IMR-90 (cell line): ENCODE data around the gene B3GNT5. TPM values are rescaled to one million over a fixed set of nuclear protein-coding genes. Genes with fewer than 3 reads are reported as not detected.

Experiments used
- ATAC-seq: fragments of 200-7000 bp; cut with Tn5 transposase; 2 replicates; pipeline ENCODE4 v1.9.1; 2020; ENCODE audit warnings: low read depth, mild to moderate bottlenecking, moderate library complexity
- BruUV-seq: library from RNA; stranded (reverse); fragments of 400-500 nt; replicated peaks from 2 replicates; lab custom pipeline; 2021; lab: Mats Ljungman, UMichigan
- CTCF ChIA-PET: fragments of 300-600 bp; formaldehyde crosslinking; extraction: SDS; loops from one replicate; lab custom pipeline; 2021; ENCODE audit warnings: antibody characterized with exemption; lab: Yijun Ruan, JAX
- POLR2A ChIA-PET: fragments of 300-600 bp; sonication (Branson Sonifier 250); formaldehyde crosslinking; loops from one replicate; lab custom pipeline; 2022; ENCODE audit warnings: antibody characterized with exemption; ENCODE audit not compliant: unreplicated experiment; lab: Charles Lee
- DNase-seq: peaks from one replicate; pipeline ENCODE4 v3.0.0; 2013
- H2AFZ ChIP-seq: replicated peaks from 2 replicates; pipeline ENCODE3; 2013; ENCODE audit warnings: low read length, mild to moderate bottlenecking; ENCODE audit not compliant: poor library complexity
- H2AK5ac ChIP-seq: 2 replicates; pipeline ENCODE4 v1.6.1; 2013; ENCODE audit warnings: low read depth, low read length, inconsistent platforms
- H2AK9ac ChIP-seq: replicated peaks from 2 replicates; pipeline ENCODE3; 2013; ENCODE audit warnings: mild to moderate bottlenecking, low read depth, low read length, moderate library complexity; ENCODE audit not compliant: poor library complexity
- H2BK120ac ChIP-seq: 2 replicates; pipeline ENCODE4 v1.6.1; 2013; ENCODE audit warnings: low read depth, low read length, inconsistent platforms
- H2BK15ac ChIP-seq: 3 replicates; pipeline ENCODE4 v1.6.1; 2013; ENCODE audit warnings: low read depth, low read length, inconsistent platforms
- H2BK20ac ChIP-seq: 2 replicates; pipeline ENCODE4 v1.6.1; 2013; ENCODE audit warnings: low read depth, mild to moderate bottlenecking, inconsistent platforms, low read length, moderate library complexity
- H2BK5ac ChIP-seq: 2 replicates; pipeline ENCODE4 v1.6.1; 2013; ENCODE audit warnings: mild to moderate bottlenecking, low read depth, low read length, inconsistent platforms; ENCODE audit not compliant: poor library complexity, severe bottlenecking
- H3K14ac ChIP-seq: replicated peaks from 2 replicates; pipeline ENCODE4 v1.6.1; 2013; ENCODE audit warnings: low read depth, low read length, inconsistent platforms
- H3K18ac ChIP-seq: 2 replicates; pipeline ENCODE4 v1.6.1; 2013; ENCODE audit warnings: low read depth, low read length, control low read depth
- H3K23ac ChIP-seq: 2 replicates; pipeline ENCODE4 v1.6.1; 2013; ENCODE audit warnings: low read depth, low read length, inconsistent platforms
- H3K27ac ChIP-seq: 2 replicates; pipeline ENCODE4 v1.5.1; 2013; ENCODE audit warnings: mild to moderate bottlenecking, control low read depth, low read length; ENCODE audit not compliant: insufficient read depth
- H3K27me3 ChIP-seq: 2 replicates; pipeline ENCODE4 v1.6.1; 2013; ENCODE audit warnings: low read length; ENCODE audit not compliant: control insufficient read depth, insufficient read depth
- H3K36me3 ChIP-seq: 2 replicates; pipeline ENCODE4 v1.6.1; 2013; ENCODE audit warnings: low read length, mixed read lengths; ENCODE audit not compliant: control insufficient read depth, insufficient read depth
- H3K4ac ChIP-seq: 2 replicates; pipeline ENCODE4 v1.6.1; 2013; ENCODE audit warnings: low read depth, low read length, inconsistent platforms
- H3K4me1 ChIP-seq: 2 replicates; pipeline ENCODE4 v1.6.1; 2013; ENCODE audit warnings: low read length, mixed read lengths; ENCODE audit not compliant: control insufficient read depth, insufficient read depth
- H3K4me2 ChIP-seq: 2 replicates; pipeline ENCODE4 v1.6.1; 2013; ENCODE audit warnings: low read depth, mild to moderate bottlenecking, control low read depth, low read length, moderate library complexity
- H3K4me3 ChIP-seq: 2 replicates; pipeline ENCODE4 v1.5.1; 2013; ENCODE audit warnings: low read depth, mild to moderate bottlenecking, control low read depth, low read length, moderate library complexity; ENCODE audit not compliant: insufficient read depth
- H3K56ac ChIP-seq: 2 replicates; pipeline ENCODE4 v1.6.1; 2013; ENCODE audit warnings: low read length, inconsistent platforms; ENCODE audit not compliant: insufficient read depth; ENCODE audit errors: extremely low read depth
- H3K79me1 ChIP-seq, 2 experiments: 2 replicates each; pipeline ENCODE4 v1.6.1; 2013; ENCODE audit warnings: low read length in 2 of 2, inconsistent platforms in 1 of 2, low read depth in 1 of 2
- H3K9ac ChIP-seq: 2 replicates; pipeline ENCODE4 v1.6.1; 2013; ENCODE audit warnings: low read depth, low read length, control low read depth
- H3K9me1 ChIP-seq: 2 replicates; pipeline ENCODE4 v1.6.1; 2013; ENCODE audit warnings: low read length, inconsistent platforms; ENCODE audit not compliant: insufficient read depth
- H3K9me3 ChIP-seq: 2 replicates; pipeline ENCODE4 v1.6.1; 2013; ENCODE audit warnings: low read length; ENCODE audit not compliant: control insufficient read depth, insufficient read depth
- H4K20me1 ChIP-seq: 2 replicates; pipeline ENCODE4 v1.6.1; 2013; ENCODE audit warnings: low read length, inconsistent platforms; ENCODE audit not compliant: insufficient read depth
- H4K5ac ChIP-seq: 2 replicates; pipeline ENCODE4 v1.6.1; 2013; ENCODE audit warnings: mild to moderate bottlenecking, low read depth, low read length, control low read depth
- H4K8ac ChIP-seq, 2 experiments: 2 replicates each; pipeline ENCODE4 v1.6.1; 2013; ENCODE audit warnings: low read depth in 2 of 2, low read length in 2 of 2, control low read depth in 1 of 2, inconsistent platforms in 1 of 2
- H4K91ac ChIP-seq: 2 replicates; pipeline ENCODE4 v1.6.1; 2013; ENCODE audit warnings: low read depth, low read length, inconsistent platforms; ENCODE audit not compliant: insufficient read depth
- BHLHE40 ChIP-seq: fragments of 150-350 bp; IDR thresholded peaks from 2 replicates; pipeline ENCODE4 v1.6.1; 2016; ENCODE audit warnings: mild to moderate bottlenecking, low read depth, low read length
- CEBPB ChIP-seq: IDR thresholded peaks from 2 replicates; pipeline ENCODE4 v1.6.1; 2012; ENCODE audit warnings: low read depth, low read length, improper control_type of control experiment
- CHD1 ChIP-seq: IDR thresholded peaks from 2 replicates; pipeline ENCODE4 v1.6.1; 2012; ENCODE audit warnings: low read depth, low read length, improper control_type of control experiment
- CTCF ChIP-seq: conservative IDR thresholded peaks from 2 replicates; pipeline ENCODE4 v1.5.1; 2012; ENCODE audit warnings: mild to moderate bottlenecking, low read depth, low read length, improper control_type of control experiment
- ELK1 ChIP-seq: fragments of 150-350 bp; IDR thresholded peaks from 2 replicates; pipeline ENCODE4 v1.6.1; 2016; ENCODE audit warnings: low read depth, mild to moderate bottlenecking, low read length, moderate library complexity, borderline replicate concordance
- FOS ChIP-seq: fragments of 150-350 bp; IDR thresholded peaks from 2 replicates; pipeline ENCODE4 v1.6.1; 2016; ENCODE audit warnings: low read depth, low read length
- MAFK ChIP-seq: IDR thresholded peaks from 2 replicates; pipeline ENCODE4 v1.6.1; 2012; ENCODE audit warnings: low read depth, low read length, improper control_type of control experiment
- MAZ ChIP-seq: IDR thresholded peaks from 2 replicates; pipeline ENCODE4 v1.6.1; 2012; ENCODE audit warnings: low read depth, mild to moderate bottlenecking, low read length, improper control_type of control experiment, moderate library complexity, borderline replicate concordance
- MXI1 ChIP-seq: IDR thresholded peaks from 2 replicates; pipeline ENCODE4 v1.6.1; 2012; ENCODE audit warnings: low read depth, mild to moderate bottlenecking, low read length, moderate library complexity, borderline replicate concordance
- NFE2L2 ChIP-seq: fragments of 150-350 bp; IDR thresholded peaks from 2 replicates; pipeline ENCODE4 v1.6.1; 2016; ENCODE audit warnings: low read depth, mild to moderate bottlenecking, low read length
- POLR2A ChIP-seq: IDR thresholded peaks from 2 replicates; pipeline ENCODE4 v1.6.1; 2012; ENCODE audit warnings: mild to moderate bottlenecking, low read depth, low read length
- RAD21 ChIP-seq: IDR thresholded peaks from 2 replicates; pipeline ENCODE4 v1.6.1; 2012; ENCODE audit warnings: low read length, improper control_type of control experiment
- RCOR1 ChIP-seq: IDR thresholded peaks from 2 replicates; pipeline ENCODE4 v1.6.1; 2012; ENCODE audit warnings: mild to moderate bottlenecking, low read length, improper control_type of control experiment; ENCODE audit not compliant: insufficient replicate concordance
- RFX5 ChIP-seq: IDR thresholded peaks from 2 replicates; pipeline ENCODE4 v1.8.0; 2012; ENCODE audit warnings: low read depth, mild to moderate bottlenecking, low read length, moderate library complexity
- SMC3 ChIP-seq: fragments of 150-350 bp; IDR thresholded peaks from 2 replicates; pipeline ENCODE4 v1.6.1; 2016; ENCODE audit warnings: low read depth, mild to moderate bottlenecking, antibody characterized with exemption, low read length, moderate library complexity
- USF2 ChIP-seq: fragments of 150-350 bp; IDR thresholded peaks from 2 replicates; pipeline ENCODE4 v1.6.1; 2017; ENCODE audit warnings: mild to moderate bottlenecking, antibody characterized with exemption, low read length, low read depth
- WGBS, 2 experiments: methylation state at CpG; one replicate each; pipeline versions ENCODE4 v1.1.5 to v1.1.7; 2013; ENCODE audit warnings: missing lambda C conversion rate in 2 of 2; ENCODE audit not compliant: insufficient read length in 1 of 2; ENCODE audit errors: extremely low coverage in 2 of 2; 5-methylcytosine and 5-hydroxymethylcytosine counted together
- dilution Hi-C: fragments of 300-500 bp; cut with HindIII; formaldehyde crosslinking; loops from one replicate; pipeline ENCODE4 v1.14.3; 2018; ENCODE audit warnings: low sequenced_read_pairs; ENCODE audit not compliant: unreplicated experiment
- in situ Hi-C: fragments of 300-500 bp; cut with MboI; formaldehyde crosslinking; loops from 3 replicates; pipeline ENCODE4 v1.14.3; 2019; ENCODE audit warnings: low sequenced_read_pairs, inconsistent platforms, mixed read lengths
- intact Hi-C: fragments of 100-400 bp; cut with micrococcal nuclease; formaldehyde crosslinking; loops from 2 replicates; pipeline ENCODE4 v1.10.0; 2022
- polyA plus RNA-seq, 3 experiments: library from polyadenylated mRNA; depleted of rRNA; stranded (reverse); fragments of >200 nt; gene quantifications; 2 replicates each; pipeline ENCODE4 v1.2.3, GENCODE V29; 2012; ENCODE audit warnings: low replicate concordance in 1 of 3
- total RNA-seq: library from RNA; depleted of rRNA; stranded (reverse); fragments of >200 nt; gene quantifications from 2 replicates; pipeline ENCODE4 v1.2.3, GENCODE V29; 2012

B3GNT5 gene
- total and polyA plus RNA-seq, 2 of the 4 experiments (the other 2 are of a cell fraction) = 1.6 to 3.4 TPM

GRCh38 chr3:183267140-183267539, 14.1 kb downstream of the B3GNT5 start:
- no peak for DNase-seq
- Histone ChIP-seq H4K91ac (no peak overlapping the region), H3K14ac (no peak overlapping the region), H3K4me3 (no peak overlapping the region), H4K20me1 (no peaks in the 10 kb centered on the region; the same call in 1 of the 2 replicates), H3K56ac (no peak overlapping the region), H3K27me3 (peaks cover 2% of the 10 kb centered on the region; the same call in 1 of the 2 replicates), H3K23ac (no peak overlapping the region), H2BK5ac (no peak overlapping the region), H2BK15ac (no peak overlapping the region), H3K18ac (no peak overlapping the region), H3K36me3 (no peaks in the 10 kb centered on the region), H3K9me1 (no peaks in the 10 kb centered on the region), H2AK9ac (no peak overlapping the region), H3K4me1 (no peaks in the 10 kb centered on the region), H3K4me2 (no peak overlapping the region), H3K27ac (no peak overlapping the region), H3K9ac (no peak overlapping the region), H4K8ac (no peak overlapping the region), H4K5ac (no peak overlapping the region), H3K9me3 (no peaks in the 10 kb centered on the region), H2BK120ac (no peak overlapping the region), H2AK5ac (no peak overlapping the region), H3K79me1 (no peaks in the 10 kb centered on the region), H2AFZ (no peak overlapping the region), H3K4ac (no peak overlapping the region), H2BK20ac (no peak overlapping the region)
- WGBS, 2 experiments = 100% methylated on average over 2 of the region's 5 CpGs; no CpG with 5 or more reads in 1 of the 2 experiments
- TF ChIP-seq CHD1 (no peak), CTCF (no peak), NFE2L2 (no peak), SMC3 (no peak), BHLHE40 (no peak), FOS (no peak), MXI1 (no peak), MAZ (no peak), RFX5 (no peak), POLR2A (no peak), RCOR1 (no peak), ELK1 (no peak), USF2 (no peak), MAFK (no peak), RAD21 (no peak), CEBPB (no peak)
- ChIA-PET POLR2A (no interaction called here), CTCF (no interaction called here)
- ATAC-seq = no peak
- BruUV-seq = no TSS peak
- dilution Hi-C loops = no loop called here
- in situ Hi-C loops = no loop called here
- intact Hi-C loops = no loop called here
